Left renal cortex interstitium (tissue), 4 donors: ENCODE data around the gene PLEKHM3. TPM values are rescaled to one million over a fixed set of nuclear protein-coding genes. Genes with fewer than 3 reads are reported as not detected.
A peak's percentile ranks its signal among the peaks of the same experiment; 100 is the strongest.

ENCODE experiments used
- DNase-seq, 4 donors: peaks; one replicate each; pipeline ENCODE4 v3.0.0-alpha.2; 2013; ENCODE audit warnings: low read depth in 4 of 4, low spot score in 2 of 4, missing footprints in 1 of 4
- polyA plus RNA-seq, 4 donors: library from polyadenylated mRNA; unstranded; fragments of 120-200 nt; gene quantifications; one replicate each; pipeline ENCODE4 v1.2.1, GENCODE V29; 2013; ENCODE audit not compliant: insufficient read length in 4 of 4

Gene PLEKHM3
- polyA plus RNA-seq, result 10 to 100 TPM; 12.2 to 15.3 (median 13.4) TPM

- DNase-seq, result peak; percentile 63 to 81 (median 73)
These were observed at the start of gene PLEKHM3 for GRCh38 chr2:208025037-208025813. Gene PLEKHM3 (minus strand): TSS chr2:208025527. CDS start chr2:208001639, 23,888 bp downstream.

GRCh38 chr2:208074610-208075356, 49.5 kb upstream of the PLEKHM3 start:
- DNase-seq, result no peak

- peak in 3 of 4 donors; percentile 9 to 38 (median 35) for DNase-seq
These were observed 47.0 kb upstream of the PLEKHM3 start for GRCh38 chr2:208072250-208072892.

GRCh38 chr2:208069186-208069585, 43.9 kb upstream of the PLEKHM3 start:
- no peak for DNase-seq

- DNase-seq, result no peak
These were observed 40.7 kb upstream of the PLEKHM3 start for GRCh38 chr2:208066016-208066415.

GRCh38 chr2:208065476-208065875, 40.1 kb upstream of the PLEKHM3 start:
- DNase-seq, result no peak

GRCh38 chr2:208064220-208064961, 39.1 kb upstream of the PLEKHM3 start:
- no peak for DNase-seq

- no peak for DNase-seq
These were observed 37.6 kb upstream of the PLEKHM3 start for GRCh38 chr2:208062961-208063360.

GRCh38 chr2:208062113-208062512, 36.8 kb upstream of the PLEKHM3 start:
- no peak for DNase-seq

GRCh38 chr2:208057108-208057507, 31.8 kb upstream of the PLEKHM3 start:
- DNase-seq, result no peak

- no peak for DNase-seq
These were observed 24.1 kb upstream of the PLEKHM3 start for GRCh38 chr2:208049441-208049840.

GRCh38 chr2:208049006-208049405, 23.7 kb upstream of the PLEKHM3 start:
- no peak for DNase-seq

- DNase-seq, result no peak
These were observed 22.5 kb upstream of the PLEKHM3 start for GRCh38 chr2:208047840-208048239.

GRCh38 chr2:208046686-208047085, 21.4 kb upstream of the PLEKHM3 start:
- DNase-seq, result no peak

- DNase-seq, result no peak
These were observed 17.1 kb upstream of the PLEKHM3 start for GRCh38 chr2:208042450-208042849.

- DNase-seq, result no peak
These were observed 16.7 kb upstream of the PLEKHM3 start for GRCh38 chr2:208042041-208042440.

GRCh38 chr2:208040199-208041171, 15.2 kb upstream of the PLEKHM3 start:
- DNase-seq, result no peak

GRCh38 chr2:208039376-208040110, 14.2 kb upstream of the PLEKHM3 start:
- no peak for DNase-seq
